OCI-LY3 (cell line): ENCODE data around the gene EPAS1.

Experiments used
- CTCF ChIP-seq: fragments of 200-600, 300-600 bp; sonication (generic); IDR thresholded peaks from 2 replicates; pipeline ENCODE4 v1.5.1; 2014; ENCODE audit warnings: antibody characterized with exemption, low read length, low read depth
- EZH2phosphoT487 ChIP-seq: fragments of 200-600 bp; shearing (Covaris generic); IDR thresholded peaks from 2 replicates; pipeline ENCODE4 v1.6.1; 2018; ENCODE audit warnings: antibody characterized with exemption, mixed run types, low read depth

- TF ChIP-seq CTCF (no peak), EZH2phosphoT487 (no peak)
Observed at GRCh38 chr2:46283693-46284092, 13.5 kb upstream of the EPAS1 start.
